SH-SY5Y (cell line): ENCODE results near the gene UBTF.

Experiments
- GATA2 ChIP-seq: IDR thresholded peaks from 2 replicates; pipeline ENCODE4 v1.6.1; 2011; ENCODE audit warnings: mild to moderate bottlenecking, low read depth, low read length
- GATA3 ChIP-seq: IDR thresholded peaks from 2 replicates; pipeline ENCODE4 v1.6.1; 2011; ENCODE audit warnings: low read depth, mild to moderate bottlenecking, low read length, moderate library complexity

UBTF gene, protein sequence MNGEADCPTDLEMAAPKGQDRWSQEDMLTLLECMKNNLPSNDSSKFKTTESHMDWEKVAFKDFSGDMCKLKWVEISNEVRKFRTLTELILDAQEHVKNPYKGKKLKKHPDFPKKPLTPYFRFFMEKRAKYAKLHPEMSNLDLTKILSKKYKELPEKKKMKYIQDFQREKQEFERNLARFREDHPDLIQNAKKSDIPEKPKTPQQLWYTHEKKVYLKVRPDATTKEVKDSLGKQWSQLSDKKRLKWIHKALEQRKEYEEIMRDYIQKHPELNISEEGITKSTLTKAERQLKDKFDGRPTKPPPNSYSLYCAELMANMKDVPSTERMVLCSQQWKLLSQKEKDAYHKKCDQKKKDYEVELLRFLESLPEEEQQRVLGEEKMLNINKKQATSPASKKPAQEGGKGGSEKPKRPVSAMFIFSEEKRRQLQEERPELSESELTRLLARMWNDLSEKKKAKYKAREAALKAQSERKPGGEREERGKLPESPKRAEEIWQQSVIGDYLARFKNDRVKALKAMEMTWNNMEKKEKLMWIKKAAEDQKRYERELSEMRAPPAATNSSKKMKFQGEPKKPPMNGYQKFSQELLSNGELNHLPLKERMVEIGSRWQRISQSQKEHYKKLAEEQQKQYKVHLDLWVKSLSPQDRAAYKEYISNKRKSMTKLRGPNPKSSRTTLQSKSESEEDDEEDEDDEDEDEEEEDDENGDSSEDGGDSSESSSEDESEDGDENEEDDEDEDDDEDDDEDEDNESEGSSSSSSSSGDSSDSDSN

DNA sequence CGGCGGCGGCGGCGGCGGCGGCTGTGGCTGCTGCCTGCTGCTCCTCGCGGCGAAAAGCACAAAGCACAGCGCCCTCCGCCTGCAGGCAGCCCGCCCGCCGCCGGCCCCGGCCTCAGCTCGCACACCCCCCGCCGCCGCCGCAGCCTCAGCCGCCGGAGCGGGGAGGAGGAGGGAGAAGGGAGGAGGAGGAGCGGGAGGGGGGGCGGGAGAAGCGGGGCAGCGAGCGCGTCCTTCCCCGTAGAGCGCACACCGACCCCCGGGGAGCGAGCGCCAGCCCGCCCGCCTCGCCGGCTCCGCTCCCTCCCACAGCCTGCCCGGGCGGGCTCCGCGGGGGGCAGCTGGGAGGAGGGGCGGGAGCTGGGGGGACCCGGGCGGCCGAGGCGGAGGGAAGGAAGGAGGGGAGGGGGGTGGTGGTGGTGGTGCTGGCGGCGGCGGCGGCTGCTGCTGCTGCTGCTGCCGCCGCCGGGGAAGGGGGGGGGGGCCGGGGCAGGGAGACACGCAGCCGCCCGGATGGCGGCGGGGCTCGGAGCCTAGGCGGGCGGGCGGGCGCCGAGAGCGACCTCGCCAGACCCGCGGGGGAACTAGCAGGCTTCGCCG, at the start of gene UBTF:
Gene UBTF, minus strand, starts transcription at position 60 of the 597 bp plus-strand sequence. CDS start 1,446 bp downstream, outside the sequence.
- TF ChIP-seq GATA3, result no peak
- TF ChIP-seq GATA2, result no peak

DNA sequence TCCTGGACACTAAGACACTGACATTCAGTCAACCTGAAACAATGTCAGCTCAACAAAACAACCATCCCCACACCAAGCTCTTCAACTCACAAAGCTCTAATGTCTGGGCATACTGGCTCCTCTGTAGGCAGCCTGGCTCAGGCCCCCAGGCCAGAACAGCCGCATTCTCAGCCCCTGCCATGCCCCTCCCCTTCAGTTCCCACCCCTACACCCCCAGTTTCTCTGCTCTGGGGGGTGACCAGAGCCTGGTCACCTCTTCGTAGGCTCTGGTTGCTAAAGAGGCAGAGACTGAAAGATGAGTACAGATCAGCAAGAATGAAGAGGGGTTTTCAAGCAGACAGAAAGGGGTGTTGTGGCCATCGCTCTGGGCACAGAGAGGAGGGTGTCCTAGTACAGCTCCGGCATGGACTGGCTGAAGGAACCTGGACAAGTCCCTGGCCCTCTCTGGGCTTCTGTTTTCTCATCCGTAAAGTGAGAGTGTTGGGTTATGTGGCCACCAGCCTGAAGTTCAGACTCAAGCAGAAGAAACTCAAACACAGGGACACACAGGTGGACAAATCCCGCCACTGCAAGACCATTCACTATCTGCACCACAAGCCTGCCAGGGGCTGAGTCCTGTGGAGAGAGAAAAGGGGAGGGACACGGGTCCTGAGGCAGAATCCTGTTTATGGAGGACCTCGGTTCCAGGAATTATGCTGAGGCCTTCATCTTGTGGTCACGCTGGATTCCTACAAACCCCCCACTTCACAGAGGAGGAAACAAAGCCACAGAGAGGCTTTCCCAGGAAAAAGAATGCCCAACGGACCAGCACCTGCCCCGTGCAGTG, 49.4 kb upstream of the UBTF start:
- TF ChIP-seq GATA2, result no peak
- TF ChIP-seq GATA3, result no peak

DNA sequence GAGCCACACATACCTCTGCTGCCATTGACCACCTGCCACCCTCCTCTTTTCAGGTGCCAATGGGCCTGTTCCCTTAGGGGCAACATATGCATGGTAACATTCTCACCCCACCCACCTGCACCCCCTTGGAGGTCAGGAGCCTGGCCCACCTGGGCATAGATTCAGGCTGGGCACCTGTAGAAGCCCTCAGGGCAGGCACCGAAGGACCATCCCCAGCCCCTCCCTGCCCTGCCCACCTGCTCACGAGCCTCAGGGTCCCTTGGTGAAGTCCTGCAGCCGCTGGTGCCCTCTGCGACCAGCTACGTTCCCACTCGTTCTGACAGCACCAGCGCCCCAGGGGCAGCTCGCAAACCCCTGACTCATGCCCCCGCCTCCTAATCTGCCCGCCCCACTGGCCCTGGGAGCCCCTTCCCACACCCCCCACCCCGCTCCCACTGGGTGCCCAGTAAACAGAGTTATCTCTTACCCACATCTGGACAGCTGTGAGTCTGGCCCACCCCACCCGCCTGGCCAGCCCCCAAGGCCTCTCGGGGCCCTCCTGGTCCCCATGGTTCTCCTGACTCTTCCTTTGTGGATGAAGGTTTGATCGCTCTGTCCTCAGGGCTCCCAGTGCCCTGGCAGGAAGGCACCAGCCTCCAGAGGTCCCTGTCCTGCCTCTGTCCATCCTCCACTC, 48.5 kb upstream of the UBTF start, which contains the start of gene SLC4A1:
Gene SLC4A1, minus strand, starts transcription at position 318 of the 673 bp plus-strand sequence. CDS start 5,269 bp downstream, outside the sequence.
- TF ChIP-seq GATA3 (no peak), GATA2 (no peak)

DNA sequence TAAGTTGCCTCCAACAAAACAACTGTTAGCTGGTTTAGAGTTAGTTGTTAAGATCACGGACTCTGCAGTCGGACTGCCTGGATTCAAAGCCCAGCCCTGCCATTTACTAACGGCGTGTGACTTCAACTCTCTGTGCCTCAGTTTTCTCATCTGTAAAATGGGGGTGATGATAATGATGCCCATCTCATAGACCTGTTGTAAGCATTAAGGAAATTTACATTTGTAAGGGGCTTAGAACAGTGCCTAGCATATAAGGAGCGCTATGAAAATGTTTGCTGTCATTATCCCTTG, 47.6 kb upstream of the UBTF start:
- TF ChIP-seq GATA2 (no peak), GATA3 (no peak)

DNA sequence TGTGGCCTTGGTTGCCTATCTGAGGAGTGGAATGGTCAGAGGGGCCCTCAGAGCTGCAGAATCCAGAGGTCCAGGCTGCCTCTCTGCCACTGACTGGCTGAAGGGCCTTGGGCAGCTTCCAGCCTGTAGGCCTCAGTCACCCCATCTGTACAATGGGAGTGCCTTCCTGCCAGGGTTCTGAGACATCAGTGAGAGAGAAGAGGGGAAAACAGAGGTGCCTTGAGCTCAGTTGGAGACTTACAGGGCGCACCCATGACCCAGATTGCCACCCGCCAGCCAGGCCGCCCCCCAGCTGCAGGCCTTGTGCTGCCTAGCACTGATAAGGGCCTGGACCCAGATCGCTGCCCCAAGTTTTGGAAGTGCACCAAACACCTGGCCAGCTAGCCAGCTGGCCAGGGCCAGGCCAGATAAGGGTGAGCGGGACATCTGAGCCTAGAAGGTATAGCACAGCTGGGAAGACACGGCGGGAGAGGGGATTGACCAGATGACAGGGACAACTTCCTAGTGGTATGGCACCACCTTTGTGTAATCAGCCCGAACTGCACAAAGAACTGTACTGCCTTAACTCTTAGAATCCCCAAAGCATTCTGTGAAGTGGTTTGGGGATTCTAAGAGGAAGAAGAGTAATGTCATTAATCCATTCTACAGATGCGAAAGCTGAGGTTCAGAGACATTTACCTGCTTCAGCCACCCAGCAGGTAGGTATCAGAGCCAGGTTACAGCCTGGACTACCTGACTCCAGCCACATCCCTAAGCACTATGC, 47.1 kb upstream of the UBTF start:
- TF ChIP-seq GATA3, result no peak
- TF ChIP-seq GATA2, result peak; percentile 47; the same call in 1 of the 2 replicates

DNA sequence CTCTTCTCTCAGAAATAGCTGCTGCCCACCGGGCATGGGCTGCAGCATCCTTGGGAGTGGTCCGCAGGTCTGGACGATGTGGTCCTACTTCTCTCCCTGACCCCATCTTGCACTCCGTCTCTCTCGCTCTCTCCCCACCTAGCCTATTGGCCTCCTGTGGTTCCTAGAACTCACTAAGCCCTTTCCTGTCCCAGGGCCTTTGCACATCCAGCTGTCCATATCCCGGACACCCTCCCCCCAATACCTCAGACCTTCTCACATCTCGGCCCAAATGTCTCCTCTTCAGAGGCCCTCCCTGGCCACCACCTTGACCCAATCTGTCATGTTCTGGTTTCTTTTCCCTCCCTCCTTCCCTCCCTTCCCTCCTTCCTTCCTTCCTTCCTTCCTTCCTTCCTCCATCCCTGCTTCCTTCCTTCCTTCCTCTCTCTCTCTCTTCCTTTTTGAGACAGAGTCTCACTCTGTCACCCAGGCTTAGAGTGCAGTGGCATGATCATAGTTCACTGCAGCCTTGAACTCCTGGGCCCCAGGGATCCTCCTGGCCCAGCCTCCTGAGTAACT, 43.9 kb upstream of the UBTF start:
- TF ChIP-seq GATA3, result no peak
- no peak for TF ChIP-seq GATA2

DNA sequence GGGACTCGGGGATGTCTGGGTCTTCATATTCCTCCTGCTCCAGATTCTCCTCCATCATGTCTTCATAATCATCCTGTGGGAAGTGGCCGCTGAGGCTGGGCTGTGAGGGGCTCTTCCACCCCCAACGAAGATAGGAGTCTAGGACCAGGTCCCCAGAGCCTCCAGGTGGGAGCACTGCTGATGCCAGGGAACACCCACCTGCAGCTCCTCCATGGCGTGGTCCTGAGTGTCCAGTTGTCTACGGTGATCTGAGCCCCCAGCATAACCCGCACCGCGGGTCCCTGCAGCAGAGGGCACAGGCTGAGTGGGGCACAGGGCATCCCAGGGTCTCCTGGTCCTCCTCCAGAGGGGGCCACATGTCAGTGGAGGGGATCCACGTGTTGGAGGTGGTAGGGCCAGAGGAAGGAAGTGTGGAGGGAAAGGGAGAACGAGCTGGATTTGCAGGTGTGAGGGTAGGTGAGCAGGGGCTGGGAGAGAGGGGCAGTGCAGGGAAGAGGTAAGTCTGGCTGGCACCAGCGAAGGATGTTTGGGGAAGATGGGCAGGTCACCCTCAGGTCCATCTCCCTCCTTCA, 43.3 kb upstream of the UBTF start:
- TF ChIP-seq GATA3 (no peak), GATA2 (no peak)

DNA sequence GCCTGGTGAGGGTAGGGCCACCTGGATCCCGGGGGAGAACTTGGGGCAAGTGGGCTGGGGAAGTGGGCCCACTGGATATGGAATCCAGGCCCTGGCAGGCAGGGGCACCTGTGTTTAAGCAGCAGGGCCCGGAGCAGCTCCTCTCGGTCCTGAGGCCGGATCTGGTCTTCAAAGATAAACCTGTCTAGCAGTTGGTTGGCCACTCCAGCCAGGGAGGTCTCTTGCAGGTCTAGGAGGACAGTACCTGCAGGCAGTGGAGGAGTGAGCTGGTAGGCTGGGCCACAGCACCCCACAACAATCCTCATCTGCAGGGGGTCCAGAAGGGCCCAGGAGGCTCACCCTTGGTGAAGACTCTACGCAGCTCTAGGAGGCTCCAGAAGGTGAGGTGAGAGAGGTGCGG, 40.8 kb upstream of the UBTF start:
- TF ChIP-seq GATA2, result no peak
- TF ChIP-seq GATA3, result no peak

DNA sequence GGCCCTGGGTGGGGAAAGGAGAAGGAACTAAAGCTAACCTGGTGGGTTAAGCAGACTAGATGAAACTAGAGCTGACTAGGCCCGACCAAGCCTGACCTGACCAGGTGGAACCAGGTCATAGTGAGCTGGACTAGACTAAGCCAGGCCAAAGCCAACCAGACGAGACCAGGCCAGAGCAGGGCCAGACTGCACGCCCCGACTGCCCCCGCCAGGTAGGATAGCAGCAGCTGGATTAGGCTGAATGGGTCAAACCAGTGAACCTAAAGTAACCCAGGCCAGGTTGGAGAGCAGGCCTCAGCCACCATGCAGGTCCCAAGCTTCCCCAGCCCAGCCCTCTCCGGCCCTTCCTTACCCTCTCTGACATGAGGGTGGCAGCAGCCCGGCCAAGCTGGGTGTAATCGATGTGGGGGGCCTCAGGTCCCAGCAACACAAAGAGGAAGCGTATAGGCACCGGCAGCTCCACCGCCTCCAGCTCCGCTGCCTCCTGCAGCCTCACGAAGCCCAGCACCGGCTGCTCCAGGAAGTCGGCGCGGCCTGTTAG, 39.4 kb upstream of the UBTF start:
- TF ChIP-seq GATA3 (no peak), GATA2 (no peak)

DNA sequence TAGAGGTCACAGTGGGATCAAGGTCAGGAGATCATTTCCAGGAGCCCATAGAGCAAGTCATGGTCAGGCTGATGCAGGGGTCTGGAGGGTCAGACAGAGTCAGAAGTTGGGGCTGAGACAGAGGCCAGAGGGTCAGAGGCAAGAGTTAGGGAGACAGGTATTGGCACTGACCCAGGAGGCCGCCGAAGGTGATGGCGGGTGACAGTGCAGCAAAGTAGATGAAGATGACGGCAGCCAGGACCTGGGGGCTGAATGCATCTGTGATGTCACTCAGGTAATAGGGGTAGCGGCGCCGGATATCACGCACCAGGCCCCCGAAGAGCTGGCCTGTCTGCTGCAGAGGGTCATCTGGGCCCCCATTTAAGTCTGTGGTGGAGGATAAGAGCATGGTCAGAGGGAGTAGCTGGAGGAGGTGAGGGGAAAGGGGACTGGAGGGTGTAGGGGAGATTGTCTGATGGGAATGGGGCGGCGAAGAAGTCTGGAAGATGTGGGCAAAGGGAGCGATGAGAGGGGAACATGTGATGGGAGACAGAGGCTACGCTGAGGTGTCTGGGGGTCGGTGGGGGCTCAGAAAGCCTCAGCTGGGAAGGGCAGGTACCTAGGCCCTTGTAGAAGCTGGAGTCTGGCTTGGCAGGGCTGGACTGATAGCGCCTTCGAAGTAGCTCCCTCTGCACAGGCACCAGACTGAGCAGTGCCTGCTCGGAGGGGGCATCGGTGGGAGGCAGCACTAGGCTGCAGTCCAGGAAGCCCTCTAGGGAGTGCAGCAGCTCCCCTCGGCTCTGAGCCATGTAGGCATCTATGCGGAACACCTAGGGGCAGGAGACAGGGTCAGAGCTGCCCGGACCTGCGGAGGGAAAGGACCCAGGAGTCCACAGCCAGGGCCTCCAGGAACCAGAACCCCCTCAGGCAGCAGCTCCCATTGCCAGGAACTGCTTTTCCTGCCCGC, 38.6 kb upstream of the UBTF start:
- TF ChIP-seq GATA2 (no peak), GATA3 (no peak)

DNA sequence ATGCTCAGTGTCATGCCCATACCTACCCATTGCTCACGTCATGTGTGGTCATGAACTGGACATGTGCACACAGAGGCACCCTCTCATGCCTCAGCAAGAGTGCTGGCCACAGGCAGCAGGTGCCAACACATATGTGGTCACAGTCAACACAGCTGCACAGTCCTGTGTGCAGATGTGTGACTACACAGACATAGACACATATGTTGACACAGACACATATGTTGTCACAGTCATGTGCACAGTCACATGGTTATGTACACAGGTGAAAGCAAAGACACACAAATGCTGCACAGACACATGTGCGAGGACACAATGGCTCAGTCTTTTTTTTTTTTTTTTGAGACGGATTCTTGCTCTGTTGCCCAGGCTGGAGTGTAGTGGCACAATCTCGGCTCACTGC, 37.2 kb upstream of the UBTF start:
- TF ChIP-seq GATA2 (no peak), GATA3 (no peak)

DNA sequence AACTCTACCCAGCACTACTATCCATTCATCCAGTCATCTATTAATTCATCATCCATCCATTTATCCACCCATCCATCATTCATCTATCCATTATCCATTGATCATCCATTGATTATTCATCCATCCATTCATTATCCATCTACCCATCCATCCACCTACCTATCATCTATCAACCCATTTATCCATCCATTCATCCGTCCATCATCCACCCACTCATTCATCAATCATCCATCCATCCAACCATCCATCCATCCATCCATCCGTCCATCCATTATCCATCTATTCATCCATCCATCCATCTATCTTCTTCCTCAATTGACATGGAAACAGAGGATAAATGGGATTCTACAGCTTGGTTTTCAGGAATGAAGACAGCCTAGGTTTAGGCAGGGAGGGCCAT, 36.4 kb upstream of the UBTF start:
- TF ChIP-seq GATA2, result no peak
- no peak for TF ChIP-seq GATA3
